ENCODE data around the gene SLAMF8.

DNA sequence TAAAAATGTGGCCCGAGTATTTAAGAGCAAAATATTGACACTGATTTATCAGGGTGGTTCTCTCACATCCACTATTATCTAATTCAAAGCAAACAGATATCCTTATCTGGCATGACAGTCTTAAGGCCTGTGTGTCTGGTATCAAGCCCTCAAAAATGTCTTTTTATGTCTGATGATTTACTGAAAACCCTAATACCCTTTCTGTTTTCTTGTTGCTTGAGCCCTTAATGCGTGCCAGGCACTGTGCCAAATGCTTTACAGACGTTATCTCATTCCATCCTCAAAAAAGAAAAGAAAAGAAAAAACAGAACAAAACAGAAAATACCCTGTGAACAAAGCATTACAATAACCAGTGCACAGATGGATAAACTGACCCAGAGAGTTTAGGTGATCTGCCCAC lies 40.2 kb upstream of the SLAMF8 start:
- TF ChIP-seq EZH2phosphoT487 (IDR thresholded peaks at IDR 0.05; ENCODE audit: low read depth), result no peak
- TF ChIP-seq, protein P1, sequence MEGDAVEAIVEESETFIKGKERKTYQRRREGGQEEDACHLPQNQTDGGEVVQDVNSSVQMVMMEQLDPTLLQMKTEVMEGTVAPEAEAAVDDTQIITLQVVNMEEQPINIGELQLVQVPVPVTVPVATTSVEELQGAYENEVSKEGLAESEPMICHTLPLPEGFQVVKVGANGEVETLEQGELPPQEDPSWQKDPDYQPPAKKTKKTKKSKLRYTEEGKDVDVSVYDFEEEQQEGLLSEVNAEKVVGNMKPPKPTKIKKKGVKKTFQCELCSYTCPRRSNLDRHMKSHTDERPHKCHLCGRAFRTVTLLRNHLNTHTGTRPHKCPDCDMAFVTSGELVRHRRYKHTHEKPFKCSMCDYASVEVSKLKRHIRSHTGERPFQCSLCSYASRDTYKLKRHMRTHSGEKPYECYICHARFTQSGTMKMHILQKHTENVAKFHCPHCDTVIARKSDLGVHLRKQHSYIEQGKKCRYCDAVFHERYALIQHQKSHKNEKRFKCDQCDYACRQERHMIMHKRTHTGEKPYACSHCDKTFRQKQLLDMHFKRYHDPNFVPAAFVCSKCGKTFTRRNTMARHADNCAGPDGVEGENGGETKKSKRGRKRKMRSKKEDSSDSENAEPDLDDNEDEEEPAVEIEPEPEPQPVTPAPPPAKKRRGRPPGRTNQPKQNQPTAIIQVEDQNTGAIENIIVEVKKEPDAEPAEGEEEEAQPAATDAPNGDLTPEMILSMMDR (IDR thresholded peaks at IDR 0.05; ENCODE audit: low read depth, low read length), result no peak

Data from OCI-LY3 (cell line).